Measurements from ENCODE around the gene ADAD2. TPM values are rescaled to one million over a fixed set of nuclear protein-coding genes. Genes with fewer than 3 reads are reported as not detected.
A peak's percentile ranks its signal among the peaks of the same experiment; 100 is the strongest.

ADAD2 gene
- total RNA-seq, 2 donors from 2014 or later, result not detected

- Histone ChIP-seq H3K27me3 (ENCODE audit: control insufficient read depth, insufficient read depth, low read length, poor library complexity, severe bottlenecking) (peaks cover 10% of the 10 kb centered on the region), H3K4me3 (ENCODE audit: low read length) (no peak overlapping the region), H3K36me3 (ENCODE audit: control insufficient read depth, insufficient read depth, low read length) (no peaks in the 10 kb centered on the region), H3K9me3 (ENCODE audit: control insufficient read depth, low read length) (no peaks in the 10 kb centered on the region), H3K4me1 (ENCODE audit: control insufficient read depth, insufficient read depth, low read length) (no peaks in the 10 kb centered on the region), H3K9ac (ENCODE audit: extremely low read depth, low read length, poor library complexity, severe bottlenecking) (no peak overlapping the region), H3K27ac (ENCODE audit: low read depth, low read length) (no peak overlapping the region)
- H3K9me3 Mint-ChIP-seq, result no peaks in the 10 kb centered on the region
- WGBS, 2 experiments (ENCODE audit: insufficient coverage in 1 of 2, insufficient read length in 1 of 2), result 88 to 94% methylated on average over 8 to 13 of the region's 13 CpGs
- H3K36me3 Mint-ChIP-seq (ENCODE audit: low read depth), result no peaks in the 10 kb centered on the region
- no peaks in the 10 kb centered on the region for H3K4me1 Mint-ChIP-seq
- no peak overlapping the region for H3K4me3 Mint-ChIP-seq
- peaks cover 8% of the 10 kb centered on the region for H3K27me3 Mint-ChIP-seq (ENCODE audit: insufficient read depth)
- TF ChIP-seq CTCF (conservative IDR thresholded peaks at IDR 0.05), result no peak
- no peak overlapping the region for H3K27ac Mint-ChIP-seq
- peak; percentile 53 for DNase-seq
These were observed 23.9 kb upstream of the ADAD2 start for GRCh38 chr16:84166796-84167695.

DNA sequence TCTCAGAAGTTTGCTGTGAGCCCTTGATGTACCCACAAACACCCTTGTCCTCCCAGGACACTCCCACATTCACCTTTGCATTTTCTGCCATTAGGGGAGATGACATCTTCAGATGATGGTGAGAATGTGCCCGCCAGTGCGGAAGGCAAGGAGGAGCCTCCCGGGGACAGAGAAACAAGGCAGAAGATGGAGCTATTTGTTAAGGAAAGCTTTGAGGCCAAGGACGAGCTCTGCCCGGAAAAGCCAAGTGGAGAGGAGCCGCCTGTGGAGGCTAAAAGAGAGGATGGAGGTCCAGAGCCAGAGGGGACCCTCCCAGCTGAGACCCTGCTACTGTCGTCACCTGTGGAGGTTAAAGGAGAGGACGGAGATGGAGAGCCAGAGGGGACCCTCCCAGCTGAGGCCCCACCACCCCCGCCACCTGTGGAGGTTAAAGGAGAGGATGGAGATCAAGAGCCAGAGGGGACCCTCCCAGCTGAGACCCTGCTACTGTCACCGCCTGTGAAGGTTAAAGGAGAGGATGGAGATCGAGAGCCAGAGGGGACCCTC, 21.1 kb upstream of the ADAD2 start:
- H3K27ac Mint-ChIP-seq, result no peak overlapping the region
- H3K9ac ChIP-seq (ENCODE audit: extremely low read depth, low read length, poor library complexity, severe bottlenecking), result no peak overlapping the region
- DNase-seq, result peak; percentile 45

GRCh38 chr16:84174396-84174795, 16.6 kb upstream of the ADAD2 start:
- Histone ChIP-seq H3K9ac (ENCODE audit: extremely low read depth, low read length, poor library complexity, severe bottlenecking) (no peak overlapping the region), H3K9me3 (ENCODE audit: control insufficient read depth, low read length) (no peaks in the 10 kb centered on the region), H3K4me1 (ENCODE audit: control insufficient read depth, insufficient read depth, low read length) (no peaks in the 10 kb centered on the region), H3K27ac (ENCODE audit: low read depth, low read length) (no peak overlapping the region), H3K36me3 (ENCODE audit: control insufficient read depth, insufficient read depth, low read length) (peaks cover 12% of the 10 kb centered on the region), H3K4me3 (ENCODE audit: low read length) (no peak overlapping the region), H3K27me3 (ENCODE audit: control insufficient read depth, insufficient read depth, low read length, poor library complexity, severe bottlenecking) (no peaks in the 10 kb centered on the region)
- Mint-ChIP-seq H3K27me3 (ENCODE audit: insufficient read depth) (no peaks in the 10 kb centered on the region), H3K36me3 (ENCODE audit: low read depth) (peaks cover 14% of the 10 kb centered on the region), H3K9me3 (no peaks in the 10 kb centered on the region), H3K4me3 (no peak overlapping the region), H3K27ac (no peak overlapping the region), H3K4me1 (peaks cover 7% of the 10 kb centered on the region)
- no peak for TF ChIP-seq CTCF (conservative IDR thresholded peaks at IDR 0.05)
- DNase-seq, result peak; percentile 38
- 90 to 93% methylated on average over 10 to 11 of the region's 11 CpGs for WGBS, 2 experiments (ENCODE audit: insufficient coverage in 1 of 2, insufficient read length in 1 of 2)

More for the DNA sequence above, 21.1 kb upstream of the ADAD2 start:
- no peaks in the 10 kb centered on the region for H3K4me1 ChIP-seq (ENCODE audit: control insufficient read depth, insufficient read depth, low read length)
- H3K9me3 Mint-ChIP-seq, result no peaks in the 10 kb centered on the region
- no peak overlapping the region for H3K4me3 Mint-ChIP-seq
- peaks cover 2% of the 10 kb centered on the region for H3K27me3 ChIP-seq (ENCODE audit: control insufficient read depth, insufficient read depth, low read length, poor library complexity, severe bottlenecking)
- H3K27ac ChIP-seq (ENCODE audit: low read depth, low read length), result no peak overlapping the region
- no peak for TF ChIP-seq CTCF (conservative IDR thresholded peaks at IDR 0.05)
- no peaks in the 10 kb centered on the region for H3K36me3 Mint-ChIP-seq (ENCODE audit: low read depth)
- H3K9me3 ChIP-seq (ENCODE audit: control insufficient read depth, low read length), result no peaks in the 10 kb centered on the region
- 82% methylated on average over 7 to 11 of the region's 11 CpGs for WGBS, 2 experiments (ENCODE audit: insufficient coverage in 1 of 2, insufficient read length in 1 of 2)
- peaks cover 2% of the 10 kb centered on the region for H3K27me3 Mint-ChIP-seq (ENCODE audit: insufficient read depth)
- H3K4me1 Mint-ChIP-seq, result no peaks in the 10 kb centered on the region
- H3K36me3 ChIP-seq (ENCODE audit: control insufficient read depth, insufficient read depth, low read length), result no peaks in the 10 kb centered on the region
- no peak overlapping the region for H3K4me3 ChIP-seq (ENCODE audit: low read length)

Measured in endodermal cell (in vitro differentiated cells).